GM19395 (cell line): ENCODE data around the gene USE1.
A peak's percentile ranks its signal among the peaks of the same experiment; 100 is the strongest.

ENCODE experiments used
- ATAC-seq: cut with Tn5 transposase; IDR thresholded peaks from one replicate; pipeline ENCODE4 v1.9.1; 2021; ENCODE audit warnings: mild to moderate bottlenecking, moderate library complexity; ENCODE audit not compliant: unreplicated experiment

The USE1 gene

DNA sequence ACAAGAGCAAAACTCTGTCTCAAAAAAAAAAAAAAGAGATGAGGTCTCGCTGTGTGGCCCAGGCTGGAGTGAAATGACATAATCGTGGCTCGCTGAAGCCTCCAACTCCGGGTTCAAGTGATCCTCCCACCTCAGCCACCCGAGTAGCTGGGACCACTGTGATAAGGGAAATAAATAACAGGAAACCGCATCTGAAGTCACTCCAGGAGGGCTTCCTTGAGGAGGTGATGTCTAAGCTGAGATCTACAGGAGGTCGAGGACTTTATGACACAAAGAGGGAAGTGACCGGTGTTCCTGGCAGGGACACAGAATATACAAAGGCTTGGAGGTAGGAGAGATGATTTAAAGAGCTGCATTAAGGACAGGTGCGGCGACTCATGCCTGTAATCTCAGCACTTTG is 39.5 kb downstream of the USE1 start:
- ATAC-seq: no peak

DNA sequence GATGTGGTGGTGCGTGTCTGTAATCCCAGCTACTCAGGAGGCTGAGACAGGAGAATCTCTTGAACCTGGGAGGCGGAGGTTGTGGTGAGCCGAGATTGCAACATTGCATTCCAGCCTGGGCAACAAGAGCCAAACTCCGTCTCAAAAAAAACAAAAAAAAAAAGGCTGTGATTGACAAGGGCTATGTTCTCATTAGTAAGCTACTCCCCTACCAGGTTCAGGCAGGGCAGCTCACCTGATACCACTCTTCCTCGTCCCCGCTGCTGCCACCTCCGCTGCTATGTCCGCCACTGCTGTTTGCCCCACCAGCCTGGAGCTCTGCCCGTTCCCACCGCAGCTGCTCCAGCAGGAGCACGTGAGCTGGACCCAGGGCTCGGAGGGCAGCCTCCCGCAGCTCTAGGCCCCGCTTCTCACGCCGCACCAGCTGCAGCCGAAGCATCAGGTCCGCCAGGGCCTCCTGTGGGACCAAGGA is 40.0 kb downstream of the USE1 start:
- ATAC-seq: no peak

GRCh38 chr19:17256130-17256529 is 41.0 kb downstream of the USE1 start:
- no peak for ATAC-seq

DNA sequence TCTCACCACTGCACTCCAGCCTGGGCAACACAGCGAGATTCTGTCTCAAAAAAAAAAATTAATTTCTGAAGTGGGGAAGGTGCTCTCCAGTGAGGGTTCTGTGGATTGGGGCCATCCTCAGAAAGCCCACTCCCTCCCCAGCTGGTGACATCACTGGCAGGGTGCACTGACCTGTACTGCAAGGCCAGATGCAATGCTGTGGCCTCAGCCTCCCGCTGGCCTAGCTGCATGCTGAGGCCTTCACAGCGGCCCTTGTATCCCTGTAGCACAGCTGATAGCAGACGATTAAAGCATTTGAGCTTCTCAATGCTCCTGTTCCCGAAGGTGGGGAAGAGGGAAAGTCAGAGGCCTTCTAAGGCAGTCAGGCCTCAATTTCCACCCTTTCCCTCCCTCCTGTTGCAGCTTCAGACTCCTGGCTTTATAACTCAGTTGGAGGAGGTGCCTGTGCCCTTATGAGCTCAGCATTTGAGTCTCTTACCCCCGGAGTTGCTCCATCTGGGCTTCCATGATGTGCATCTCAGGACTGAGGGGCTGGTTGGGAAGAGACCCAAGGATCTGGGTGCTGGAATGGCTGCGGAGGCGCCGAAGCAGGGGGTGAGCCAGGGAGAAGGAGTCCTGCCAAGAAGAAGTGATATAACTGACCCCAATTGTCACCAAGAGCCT is 44.1 kb downstream of the USE1 start:
- ATAC-seq: no peak

GRCh38 chr19:17259934-17260333 is 44.8 kb downstream of the USE1 start:
- ATAC-seq: no peak

DNA sequence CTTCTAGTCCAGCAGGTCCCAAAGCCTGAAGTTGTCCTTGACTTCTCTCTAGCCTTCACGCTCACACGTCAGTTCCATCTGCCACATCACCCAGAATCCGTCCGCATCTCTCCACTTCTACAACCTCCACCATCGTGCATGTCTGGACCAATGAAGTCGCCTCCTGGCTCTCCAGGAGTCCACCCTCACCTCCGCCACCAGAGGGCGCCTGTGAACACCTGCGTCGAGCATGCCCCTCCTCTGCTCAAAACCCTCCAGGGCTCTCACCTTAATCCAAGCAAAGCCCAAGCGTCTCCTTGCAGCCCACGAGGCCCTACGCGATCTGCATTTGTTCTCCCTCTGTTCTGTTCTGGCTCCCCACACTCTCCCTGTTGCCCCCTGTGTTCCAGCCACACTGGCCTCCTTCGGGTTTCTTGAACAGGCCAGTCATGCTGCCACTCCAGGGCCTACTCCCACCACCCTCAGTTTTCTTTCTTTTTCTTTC is 45.7 kb downstream of the USE1 start:
- peak; percentile 86 for ATAC-seq

DNA sequence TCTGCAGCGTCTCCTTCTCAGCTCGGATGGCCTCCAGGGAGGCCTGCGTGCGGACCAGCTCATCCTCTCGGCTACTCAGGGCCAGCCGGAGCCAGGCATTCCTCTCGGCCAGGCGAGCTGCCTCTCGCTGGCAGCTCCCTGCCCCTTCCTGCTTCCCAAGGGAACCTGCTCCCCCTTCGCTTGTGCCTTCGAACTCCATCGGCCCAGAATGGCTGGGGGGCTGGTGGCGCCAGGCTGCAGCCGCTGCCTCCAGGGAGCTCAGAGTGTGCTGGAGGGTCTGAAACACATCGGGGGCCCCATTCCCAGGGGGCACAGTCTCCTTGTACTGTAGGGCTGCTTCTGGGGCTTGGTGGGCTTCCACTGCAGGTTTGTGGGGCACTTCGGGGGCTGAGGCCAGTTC is 47.4 kb downstream of the USE1 start:
- ATAC-seq: no peak

DNA sequence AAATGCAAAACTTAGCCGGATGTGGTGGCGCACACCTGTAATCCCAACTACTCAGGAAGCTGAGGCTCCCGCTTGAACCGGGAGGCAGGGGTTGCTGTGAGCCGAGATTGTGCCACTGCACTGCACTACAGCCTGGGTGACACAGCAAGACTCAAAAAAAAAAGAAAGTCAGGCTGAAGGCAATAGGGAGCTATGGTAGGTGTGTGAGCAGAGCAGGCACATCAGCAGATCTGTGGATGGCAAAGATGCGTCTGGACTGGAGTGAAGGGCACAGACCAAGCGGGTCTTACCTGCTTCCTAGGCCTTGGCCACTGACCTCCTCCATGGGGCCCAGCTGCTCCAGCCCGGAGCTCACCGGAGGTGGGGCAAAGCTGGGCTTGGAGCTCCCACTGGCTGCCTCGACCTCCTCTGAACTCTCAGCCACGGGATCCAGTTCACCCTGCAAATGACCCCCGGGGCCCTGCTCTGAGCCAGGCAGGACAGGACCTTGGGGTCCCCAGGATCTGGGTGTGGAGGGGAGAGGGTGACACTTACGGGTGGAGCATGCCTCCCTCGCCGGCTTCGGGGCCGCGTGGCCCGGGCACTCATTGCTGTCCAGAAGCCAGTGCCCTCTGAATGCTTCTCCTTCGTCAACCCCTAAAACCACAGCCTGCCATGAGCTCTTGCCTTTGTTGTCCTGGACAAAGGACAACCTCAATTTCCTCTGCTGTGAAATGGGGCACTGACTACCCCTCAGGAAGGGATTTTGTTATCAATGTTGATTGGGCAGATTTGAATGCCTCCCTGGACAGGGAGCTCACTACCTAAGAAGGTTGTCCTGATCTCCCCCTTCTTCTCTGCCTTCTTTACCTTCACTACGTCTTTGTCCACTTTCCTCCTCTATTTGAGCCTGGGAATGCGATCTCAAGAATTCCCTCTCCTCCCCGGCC is 48.8 kb downstream of the USE1 start:
- no peak for ATAC-seq

- ATAC-seq: no peak
These were observed 49.5 kb downstream of the USE1 start, which contains the start of gene USHBP1 for GRCh38 chr19:17264641-17264979. Gene USHBP1, minus strand, starts transcription at chr19:17264745. Its CDS starts 446 bp downstream, at chr19:17264299.

DNA sequence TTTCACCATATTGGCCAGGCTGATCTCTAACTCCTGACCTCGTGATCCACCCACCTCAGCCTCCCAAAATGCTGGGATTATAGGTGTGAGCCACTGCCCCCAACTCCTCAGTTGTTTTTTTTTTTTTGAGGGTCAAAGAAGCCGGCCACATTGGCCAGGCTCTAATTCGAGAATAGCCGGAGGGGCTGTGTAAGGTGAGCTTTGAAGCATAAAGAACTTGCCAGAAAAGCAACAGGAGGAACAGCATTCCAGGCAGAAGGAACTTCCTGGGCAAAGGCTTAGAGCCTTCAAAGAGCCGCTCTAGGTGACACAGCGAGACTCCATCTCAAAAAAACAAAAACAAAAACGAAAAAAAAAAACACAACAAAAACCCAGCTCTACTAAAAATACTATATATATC is 50.9 kb downstream of the USE1 start:
- ATAC-seq: no peak

GRCh38 chr19:17266589-17266974 is 51.4 kb downstream of the USE1 start:
- ATAC-seq: peak; percentile 28

DNA sequence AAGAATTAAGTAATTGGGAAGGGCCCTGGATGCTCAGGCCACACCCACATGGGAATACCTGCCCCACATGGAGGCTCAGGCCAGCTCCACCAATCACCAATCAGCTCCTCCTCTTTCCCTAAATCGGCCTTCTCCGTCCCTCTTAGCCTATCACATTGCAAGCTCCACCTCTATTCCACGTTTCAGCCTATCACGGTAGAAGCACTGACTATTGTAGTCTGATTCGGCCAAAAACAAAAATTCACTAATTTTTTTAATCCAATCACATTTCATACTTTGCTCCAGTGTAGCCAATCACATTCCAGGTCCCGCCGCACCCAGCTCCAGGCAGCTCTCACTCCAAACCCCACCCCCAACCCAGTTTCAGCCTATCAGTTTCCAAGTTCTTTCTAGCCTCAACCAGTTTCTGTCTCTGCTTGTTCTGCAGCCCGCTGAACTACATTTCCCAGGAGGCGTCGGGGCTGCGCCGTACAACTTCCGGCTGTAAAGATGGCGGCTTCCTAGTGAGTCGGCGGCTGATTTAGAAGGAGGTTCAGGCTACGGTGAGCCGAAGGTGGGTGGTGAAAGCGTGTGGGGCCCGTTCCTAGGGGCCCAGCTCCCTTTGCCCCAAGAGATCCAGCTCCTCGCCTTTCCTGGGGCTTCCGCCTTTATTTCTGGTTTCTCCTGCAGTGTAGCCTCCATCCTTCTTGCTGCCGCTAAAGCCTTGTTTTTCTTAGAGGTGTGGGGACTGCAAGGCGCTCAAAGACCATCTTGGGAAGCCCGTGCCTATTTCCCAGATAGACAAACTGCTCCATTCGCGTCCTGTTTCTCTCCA is 52.0 kb downstream of the USE1 start, which contains the start of gene BABAM1:
TSS of gene BABAM1 (plus strand) at position 469 of the 814 bp plus-strand sequence. CDS start 1,364 bp downstream, outside the sequence.
- peak; percentile 92 for ATAC-seq

GRCh38 chr19:17268754-17269153 is 53.6 kb downstream of the USE1 start:
- no peak for ATAC-seq
